K562 treated with DMSO at 1 percent for 12 hours (cell line): ENCODE results near the gene CRYGC. TPM values are rescaled to one million over a fixed set of nuclear protein-coding genes. Genes with fewer than 3 reads are reported as not detected.

ENCODE experiments used
- total RNA-seq: library from RNA; unstranded; fragments of 300-600 nt; gene quantifications from 2 replicates; pipeline ENCODE4 v1.2.3, GENCODE V29; 2022; ENCODE audit not compliant: insufficient read depth

Gene CRYGC, protein sequence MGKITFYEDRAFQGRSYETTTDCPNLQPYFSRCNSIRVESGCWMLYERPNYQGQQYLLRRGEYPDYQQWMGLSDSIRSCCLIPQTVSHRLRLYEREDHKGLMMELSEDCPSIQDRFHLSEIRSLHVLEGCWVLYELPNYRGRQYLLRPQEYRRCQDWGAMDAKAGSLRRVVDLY
- not detected in 2 replicates for total RNA-seq

DNA sequence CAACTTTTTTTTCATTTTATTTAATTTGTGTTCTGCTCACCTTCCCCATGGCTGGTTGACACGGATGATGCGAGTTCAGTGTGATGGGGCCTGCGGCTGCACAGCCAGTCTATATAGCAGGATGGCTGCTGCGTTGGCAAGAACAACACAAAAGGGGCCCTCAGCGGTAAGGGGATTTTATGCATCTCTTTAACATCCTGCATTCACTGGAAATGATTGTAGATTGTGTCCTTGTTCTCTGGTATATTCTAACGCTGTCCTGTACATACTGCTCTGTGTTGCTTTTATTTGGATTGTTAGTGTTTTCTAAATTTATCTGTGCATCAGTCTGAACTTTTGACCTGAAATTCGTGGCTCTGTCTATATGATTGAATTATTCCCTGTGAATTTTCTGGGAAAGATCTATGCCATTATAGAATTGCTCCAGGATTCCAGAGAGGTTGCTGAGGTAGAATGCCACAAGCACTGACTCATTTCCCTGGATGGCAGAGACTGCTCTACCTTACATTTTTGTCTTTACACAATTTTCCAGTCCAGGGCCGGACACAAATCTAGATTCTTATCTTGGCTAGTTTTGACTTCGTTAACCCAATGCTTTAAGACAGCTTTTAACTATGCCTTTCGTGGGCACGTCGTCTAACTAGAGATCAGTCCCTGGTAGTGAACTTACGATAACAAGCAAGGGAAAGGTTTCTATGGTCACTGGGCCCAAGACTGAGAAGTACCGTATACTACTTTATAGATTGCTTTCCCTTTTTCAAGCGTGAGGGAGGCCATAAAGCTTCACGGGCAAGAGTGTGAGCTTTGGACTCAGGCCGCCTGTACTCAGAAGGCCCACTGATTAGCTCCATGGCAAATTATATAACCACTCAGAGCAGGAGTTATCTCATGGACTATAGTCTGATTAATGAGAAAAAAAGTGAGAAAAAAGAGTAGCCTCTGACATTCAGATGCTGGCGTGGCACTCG is at the start of gene CRYGC:
Gene CRYGC, minus strand, starts transcription at position 85 of the 968 bp plus-strand sequence. Its CDS starts 36 bp downstream, at position 49.

DNA sequence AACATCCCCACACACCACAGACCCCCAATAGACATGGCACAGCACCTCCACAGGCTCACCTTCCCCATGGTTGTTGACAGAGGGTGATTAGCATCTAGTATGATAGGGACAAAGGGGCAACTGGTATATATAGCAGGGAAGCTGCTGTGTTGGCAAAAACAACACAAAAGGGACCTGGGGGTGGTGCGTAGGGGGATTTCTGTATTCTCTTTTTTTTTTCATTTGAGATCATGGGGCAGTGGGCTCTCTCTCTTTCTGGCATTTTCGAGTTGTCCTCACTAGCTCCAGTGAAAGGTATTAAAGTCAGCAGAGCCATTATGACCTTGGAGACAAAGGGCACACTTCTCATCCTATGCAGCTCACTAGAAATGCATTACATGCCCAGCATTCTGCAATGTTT is 33.9 kb upstream of the CRYGC start, which contains the start of gene CRYGA:
Gene CRYGA, minus strand, starts transcription at position 101 of the 400 bp plus-strand sequence. Its CDS starts 33 bp downstream, at position 68.

DNA sequence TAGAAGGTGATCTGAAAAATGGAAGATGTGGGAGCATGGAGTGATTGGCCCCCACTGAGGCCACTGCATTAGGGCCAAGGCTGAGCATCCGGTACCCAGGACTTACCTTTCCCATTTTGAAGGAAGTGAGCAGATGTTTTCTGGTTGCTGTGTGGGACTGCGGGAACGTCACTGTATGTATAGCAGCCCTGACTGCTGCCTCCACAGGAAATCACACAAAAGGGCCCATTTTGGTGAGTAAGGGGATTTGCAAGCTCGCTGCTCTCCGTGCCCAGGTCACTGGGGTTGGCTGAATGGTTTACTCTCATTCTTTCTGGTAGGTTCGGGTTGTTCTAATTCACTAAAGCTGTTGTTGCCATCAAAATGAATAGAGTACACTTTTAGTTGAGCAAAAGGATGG is 16.4 kb upstream of the CRYGC start, which contains the start of gene CRYGB:
Gene CRYGB, minus strand, starts transcription at position 153 of the 400 bp plus-strand sequence. Its CDS starts 38 bp downstream, at position 115.

DNA sequence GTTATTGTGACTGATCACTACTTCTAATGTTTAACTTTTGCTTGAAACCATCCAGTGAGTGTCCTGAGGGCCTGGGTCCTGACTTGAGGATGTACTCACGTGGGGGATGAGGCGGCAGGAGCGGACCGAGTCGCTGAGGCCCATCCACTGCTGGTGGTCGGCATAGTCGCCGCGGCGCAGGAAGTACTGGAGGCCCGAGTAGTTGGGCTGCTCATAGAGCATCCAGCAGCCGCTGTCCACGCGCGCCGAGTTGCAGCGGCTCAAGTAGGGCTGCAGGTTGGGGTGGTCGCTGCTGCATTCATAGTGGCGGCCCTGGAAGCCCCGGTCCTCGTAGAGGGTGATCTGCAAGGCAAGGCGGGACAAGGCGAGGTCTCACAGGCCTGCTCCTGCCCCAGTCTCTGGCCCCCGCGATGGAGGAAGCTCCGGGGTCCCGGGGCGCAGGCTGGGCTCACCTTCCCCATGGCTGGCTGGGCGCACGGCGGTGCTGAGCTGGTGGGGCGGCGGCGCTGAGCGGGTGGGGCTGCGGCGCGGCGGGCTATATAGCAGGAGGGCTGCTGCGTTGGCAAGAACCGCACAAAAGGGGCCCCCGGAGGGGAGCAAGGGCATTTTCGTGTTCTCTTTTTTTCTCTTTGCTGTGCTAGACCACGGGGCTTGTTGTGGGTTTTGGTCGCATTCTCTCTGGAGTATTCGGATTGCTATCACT is 5.5 kb downstream of the CRYGC start, which contains the start of gene CRYGD:
Gene CRYGD, minus strand, starts transcription at position 512 of the 703 bp plus-strand sequence. Its CDS starts 51 bp downstream, at position 461.

Other genes with a start within 250 kb of the CRYGC start
- 0.41 and 2.9 TPM in 2 replicates for gene PLEKHM3, start 104.3 kb downstream of the CRYGC start, total RNA-seq
- not detected in 2 replicates for gene CRYGD, start 5.3 kb downstream of the CRYGC start, total RNA-seq
- gene CRYGB, start 16.3 kb upstream of the CRYGC start, total RNA-seq, result not detected in 2 replicates
- gene CRYGA, start 33.8 kb upstream of the CRYGC start, total RNA-seq, result not detected in 2 replicates
- not detected in 2 replicates for gene C2orf80, start 60.2 kb upstream of the CRYGC start, total RNA-seq
- gene IDH1, start 125.2 kb upstream of the CRYGC start, total RNA-seq, result 104 and 195 TPM in 2 replicates
- gene PIKFYVE, start 136.4 kb upstream of the CRYGC start, total RNA-seq, result 2.1 and 14.3 TPM in 2 replicates